Measurements from ENCODE around the gene GNG8. TPM values are rescaled to one million over a fixed set of nuclear protein-coding genes. Genes with fewer than 3 reads are reported as not detected.
A peak's percentile ranks its signal among the peaks of the same experiment; 100 is the strongest.
"Not testable (repeated sequence)": the region's sequence is repeated elsewhere in the genome, so short reads cannot be mapped to it uniquely, and the experiment has no call there.

The GNG8 gene
- total and polyA plus RNA-seq, 7 donors: not detected

GRCh38 chr19:46631481-46631880, 4.5 kb downstream of the GNG8 start:
- no peaks in the 10 kb centered on the region for H3K9me3 ChIP-seq
- TF ChIP-seq EP300 (IDR thresholded peaks at IDR 0.05) (no peak), POLR2A (IDR thresholded peaks at IDR 0.05) (no peak), POLR2AphosphoS5 (IDR thresholded peaks at IDR 0.05) (no peak), CTCF (IDR thresholded peaks at IDR 0.05) (no peak)
- intact Hi-C loops (cut with DNase I): no loop called here
- WGBS, 2 donors: 64 to 78% methylated on average over 6 of the region's 6 CpGs
- no peak overlapping the region for H3K4me3 ChIP-seq
- no peaks in the 10 kb centered on the region for H3K27me3 ChIP-seq
- DNase-seq: peak; percentile 88
- H3K36me3 ChIP-seq: no peaks in the 10 kb centered on the region
- H3K27ac ChIP-seq: no peak overlapping the region
- peaks cover 0 to 17% (median 17%) of the 10 kb centered on the region in 4 donors for H3K4me1 ChIP-seq

GRCh38 chr19:46630586-46631205, 5.3 kb downstream of the GNG8 start:
- intact Hi-C loops (cut with DNase I): no loop called here
- no peak overlapping the region for H3K4me3 ChIP-seq
- no peak overlapping the region for H3K27ac ChIP-seq
- H3K4me1 ChIP-seq: peaks cover 0 to 23% (median 21%) of the 10 kb centered on the region in 4 donors
- DNase-seq: no peak
- no peaks in the 10 kb centered on the region for H3K9me3 ChIP-seq
- 85 to 89% methylated on average over 14 of the region's 14 CpGs for WGBS, 2 donors
- no peaks in the 10 kb centered on the region for H3K36me3 ChIP-seq
- no peaks in the 10 kb centered on the region for H3K27me3 ChIP-seq
- TF ChIP-seq EP300 (IDR thresholded peaks at IDR 0.05): no peak
- TF ChIP-seq POLR2AphosphoS5 (IDR thresholded peaks at IDR 0.05): no peak
- no peak for TF ChIP-seq CTCF (IDR thresholded peaks at IDR 0.05)
- no peak for TF ChIP-seq POLR2A (IDR thresholded peaks at IDR 0.05)

GRCh38 chr19:46629546-46630025, 6.4 kb downstream of the GNG8 start:
- no peak for DNase-seq
- WGBS, 2 donors: 83% methylated on average over 15 of the region's 15 CpGs
- no peak overlapping the region for H3K27ac ChIP-seq
- intact Hi-C loops (cut with DNase I): no loop called here
- no peak for TF ChIP-seq POLR2A (IDR thresholded peaks at IDR 0.05)
- no peak for TF ChIP-seq CTCF (IDR thresholded peaks at IDR 0.05)
- TF ChIP-seq POLR2AphosphoS5 (IDR thresholded peaks at IDR 0.05): peak in 1 of 4 donors; percentile 13
- no peak for TF ChIP-seq EP300 (IDR thresholded peaks at IDR 0.05)
- H3K4me1 ChIP-seq: peaks cover 0 to 28% (median 26%) of the 10 kb centered on the region in 4 donors
- H3K4me3 ChIP-seq: no peak overlapping the region
- H3K27me3 ChIP-seq: no peaks in the 10 kb centered on the region
- H3K9me3 ChIP-seq: no peaks in the 10 kb centered on the region
- no peaks in the 10 kb centered on the region for H3K36me3 ChIP-seq

- H3K27me3 ChIP-seq; intact Hi-C loops (cut with DNase I); H3K4me3 ChIP-seq; H3K9me3 ChIP-seq; DNase-seq; H3K36me3 ChIP-seq; H3K27ac ChIP-seq: not testable (repeated sequence)
- H3K4me1 ChIP-seq: peaks cover 0 to 28% (median 27%) of the 10 kb centered on the region in 4 donors
- 87 to 94% methylated on average over 7 of the region's 7 CpGs for WGBS, 2 donors
These were observed 7.0 kb downstream of the GNG8 start for GRCh38 chr19:46628970-46629369.

GRCh38 chr19:46626446-46626845, 9.6 kb downstream of the GNG8 start:
- H3K27me3 ChIP-seq: no peaks in the 10 kb centered on the region
- no peaks in the 10 kb centered on the region for H3K9me3 ChIP-seq
- H3K27ac ChIP-seq: peak overlapping the region; percentile 64 to 82 (median 74)
- peaks cover 0 to 39% (median 35%) of the 10 kb centered on the region in 4 donors for H3K4me1 ChIP-seq
- TF ChIP-seq EP300 (IDR thresholded peaks at IDR 0.05) (no peak), POLR2AphosphoS5 (IDR thresholded peaks at IDR 0.05) (no peak), CTCF (IDR thresholded peaks at IDR 0.05) (no peak), POLR2A (IDR thresholded peaks at IDR 0.05) (no peak)
- no peak overlapping the region for H3K4me3 ChIP-seq
- intact Hi-C loops (cut with DNase I): no loop called here
- no peaks in the 10 kb centered on the region for H3K36me3 ChIP-seq
- WGBS, 2 donors: 60 to 78% methylated on average over 14 of the region's 14 CpGs
- no peak for DNase-seq
